ENCODE results near the gene ASCC3. TPM values are rescaled to one million over a fixed set of nuclear protein-coding genes. Genes with fewer than 3 reads are reported as not detected.

Gene ASCC3
- total and polyA plus RNA-seq, 2 experiments from 2014 or later, result 92.9 to 129 TPM

- no peak overlapping the region for H3K4me2 ChIP-seq
- ATAC-seq, result no peak
- no peaks in the 10 kb centered on the region for H3K27me3 Mint-ChIP-seq (ENCODE audit: insufficient read depth, low read depth, poor library complexity)
- H3K27ac ChIP-seq (ENCODE audit: low read depth), result no peak overlapping the region
- H3K4me3 ChIP-seq, result no peak overlapping the region
- H3K27me3 ChIP-seq (ENCODE audit: insufficient read depth), result no peaks in the 10 kb centered on the region
- peaks cover 25% of the 10 kb centered on the region for H3K4me1 Mint-ChIP-seq
- peaks cover 14% of the 10 kb centered on the region for H3K4me1 ChIP-seq (ENCODE audit: insufficient read depth)
- no peak overlapping the region for H3K4me3 Mint-ChIP-seq
- H3K27ac Mint-ChIP-seq, result no peak overlapping the region; the same call in 1 of the 2 replicates
- no peaks in the 10 kb centered on the region for H3K9me2 ChIP-seq (ENCODE audit: insufficient read depth)
- H3K36me3 ChIP-seq (ENCODE audit: insufficient read depth), result no peaks in the 10 kb centered on the region
- 0 out of 2 replicates have a peak, but pooled peaks cover 3% of the 10 kb centered on the region for H4K20me1 ChIP-seq (replicated peaks; ENCODE audit: insufficient read depth)
- H3K79me2 ChIP-seq (replicated peaks; ENCODE audit: insufficient read depth), result peaks cover 74% of the 10 kb centered on the region
- no peak for TF ChIP-seq CTCF (conservative IDR thresholded peaks at IDR 0.05; ENCODE audit: low read depth in 2 of 2)
- TF ChIP-seq, protein P1, sequence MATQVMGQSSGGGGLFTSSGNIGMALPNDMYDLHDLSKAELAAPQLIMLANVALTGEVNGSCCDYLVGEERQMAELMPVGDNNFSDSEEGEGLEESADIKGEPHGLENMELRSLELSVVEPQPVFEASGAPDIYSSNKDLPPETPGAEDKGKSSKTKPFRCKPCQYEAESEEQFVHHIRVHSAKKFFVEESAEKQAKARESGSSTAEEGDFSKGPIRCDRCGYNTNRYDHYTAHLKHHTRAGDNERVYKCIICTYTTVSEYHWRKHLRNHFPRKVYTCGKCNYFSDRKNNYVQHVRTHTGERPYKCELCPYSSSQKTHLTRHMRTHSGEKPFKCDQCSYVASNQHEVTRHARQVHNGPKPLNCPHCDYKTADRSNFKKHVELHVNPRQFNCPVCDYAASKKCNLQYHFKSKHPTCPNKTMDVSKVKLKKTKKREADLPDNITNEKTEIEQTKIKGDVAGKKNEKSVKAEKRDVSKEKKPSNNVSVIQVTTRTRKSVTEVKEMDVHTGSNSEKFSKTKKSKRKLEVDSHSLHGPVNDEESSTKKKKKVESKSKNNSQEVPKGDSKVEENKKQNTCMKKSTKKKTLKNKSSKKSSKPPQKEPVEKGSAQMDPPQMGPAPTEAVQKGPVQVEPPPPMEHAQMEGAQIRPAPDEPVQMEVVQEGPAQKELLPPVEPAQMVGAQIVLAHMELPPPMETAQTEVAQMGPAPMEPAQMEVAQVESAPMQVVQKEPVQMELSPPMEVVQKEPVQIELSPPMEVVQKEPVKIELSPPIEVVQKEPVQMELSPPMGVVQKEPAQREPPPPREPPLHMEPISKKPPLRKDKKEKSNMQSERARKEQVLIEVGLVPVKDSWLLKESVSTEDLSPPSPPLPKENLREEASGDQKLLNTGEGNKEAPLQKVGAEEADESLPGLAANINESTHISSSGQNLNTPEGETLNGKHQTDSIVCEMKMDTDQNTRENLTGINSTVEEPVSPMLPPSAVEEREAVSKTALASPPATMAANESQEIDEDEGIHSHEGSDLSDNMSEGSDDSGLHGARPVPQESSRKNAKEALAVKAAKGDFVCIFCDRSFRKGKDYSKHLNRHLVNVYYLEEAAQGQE (IDR thresholded peaks at IDR 0.05; ENCODE audit: unreplicated experiment), result no peak
- TF ChIP-seq ZNF114 (CRISPR knock-in tag; IDR thresholded peaks at IDR 0.05), result no peak
- TF ChIP-seq CREB1 (CRISPR knock-in tag; IDR thresholded peaks at IDR 0.05; ENCODE audit: low read depth), result no peak
- TF ChIP-seq JUNB (IDR thresholded peaks at IDR 0.05; ENCODE audit: unreplicated experiment), result no peak
- no peak for TF ChIP-seq EZH2phosphoT487 (IDR thresholded peaks at IDR 0.05; ENCODE audit: unreplicated experiment)
- TF ChIP-seq POLR2AphosphoS5 (IDR thresholded peaks at IDR 0.05; ENCODE audit: low read depth), result no peak
- TF ChIP-seq, protein P2, sequence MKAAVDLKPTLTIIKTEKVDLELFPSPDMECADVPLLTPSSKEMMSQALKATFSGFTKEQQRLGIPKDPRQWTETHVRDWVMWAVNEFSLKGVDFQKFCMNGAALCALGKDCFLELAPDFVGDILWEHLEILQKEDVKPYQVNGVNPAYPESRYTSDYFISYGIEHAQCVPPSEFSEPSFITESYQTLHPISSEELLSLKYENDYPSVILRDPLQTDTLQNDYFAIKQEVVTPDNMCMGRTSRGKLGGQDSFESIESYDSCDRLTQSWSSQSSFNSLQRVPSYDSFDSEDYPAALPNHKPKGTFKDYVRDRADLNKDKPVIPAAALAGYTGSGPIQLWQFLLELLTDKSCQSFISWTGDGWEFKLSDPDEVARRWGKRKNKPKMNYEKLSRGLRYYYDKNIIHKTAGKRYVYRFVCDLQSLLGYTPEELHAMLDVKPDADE (IDR thresholded peaks at IDR 0.05), result no peak
- peaks cover 4% of the 10 kb centered on the region; the same call in 2 of the 3 replicates for H3K36me3 Mint-ChIP-seq (ENCODE audit: low read depth)
- H3F3A ChIP-seq (replicated peaks; ENCODE audit: low read depth), result no peaks in the 10 kb centered on the region
- H3K9me3 Mint-ChIP-seq, result no peaks in the 10 kb centered on the region
- H2AFZ ChIP-seq, result no peak overlapping the region
- DNase-seq (ENCODE audit: low spot score), result no peak
These were observed 41.7 kb downstream of the ASCC3 start for GRCh38 chr6:100839419-100839818.

- H3K9me3 Mint-ChIP-seq, result no peaks in the 10 kb centered on the region
- DNase-seq (ENCODE audit: low spot score), result no peak
- peaks cover 2% of the 10 kb centered on the region for H3K27me3 Mint-ChIP-seq (ENCODE audit: insufficient read depth, low read depth, poor library complexity)
- H2AFZ ChIP-seq, result no peak overlapping the region
- no peak overlapping the region for H3K4me3 Mint-ChIP-seq
- H3K4me3 ChIP-seq, result no peak overlapping the region
- H4K20me1 ChIP-seq (replicated peaks; ENCODE audit: insufficient read depth), result 0 out of 2 replicates have a peak, but pooled peaks cover 3% of the 10 kb centered on the region
- no peak overlapping the region for H3K27ac Mint-ChIP-seq
- no peak for ATAC-seq
- no peak overlapping the region for H3K27ac ChIP-seq (ENCODE audit: low read depth)
- H3K4me1 Mint-ChIP-seq, result peaks cover 17% of the 10 kb centered on the region
- no peak overlapping the region for H3K4me2 ChIP-seq
- no peaks in the 10 kb centered on the region for H3F3A ChIP-seq (replicated peaks; ENCODE audit: low read depth)
- peaks cover 14% of the 10 kb centered on the region for H3K4me1 ChIP-seq (ENCODE audit: insufficient read depth)
- no peaks in the 10 kb centered on the region for H3K27me3 ChIP-seq (ENCODE audit: insufficient read depth)
- H3K79me2 ChIP-seq (replicated peaks; ENCODE audit: insufficient read depth), result peaks cover 69% of the 10 kb centered on the region
- H3K36me3 ChIP-seq (ENCODE audit: insufficient read depth), result no peaks in the 10 kb centered on the region
- peaks cover 4% of the 10 kb centered on the region; the same call in 2 of the 3 replicates for H3K36me3 Mint-ChIP-seq (ENCODE audit: low read depth)
- H3K9me2 ChIP-seq (ENCODE audit: insufficient read depth), result no peaks in the 10 kb centered on the region
- TF ChIP-seq POLR2AphosphoS5 (IDR thresholded peaks at IDR 0.05; ENCODE audit: low read depth) (no peak), NANOG (IDR thresholded peaks at IDR 0.05; ENCODE audit: borderline replicate concordance) (no peak), ZNF114 (CRISPR knock-in tag; IDR thresholded peaks at IDR 0.05) (no peak), CREB1 (CRISPR knock-in tag; IDR thresholded peaks at IDR 0.05; ENCODE audit: low read depth) (no peak), CTCF (conservative IDR thresholded peaks at IDR 0.05; ENCODE audit: low read depth in 2 of 2) (no peak), EZH2phosphoT487 (IDR thresholded peaks at IDR 0.05; ENCODE audit: unreplicated experiment) (no peak)
These were observed 43.1 kb downstream of the ASCC3 start for GRCh38 chr6:100838011-100838410.

Measured in GM23338 (cell line).